ENCODE data around the gene SPACA6. TPM values are rescaled to one million over a fixed set of nuclear protein-coding genes. Genes with fewer than 3 reads are reported as not detected.

SPACA6 gene
- total and polyA plus RNA-seq, 9 of the 15 experiments (the other 6 are each of a cell fraction or from before 2014, with no cell fraction given) = 1.3 to 17.3 (median 6.2) TPM

DNA sequence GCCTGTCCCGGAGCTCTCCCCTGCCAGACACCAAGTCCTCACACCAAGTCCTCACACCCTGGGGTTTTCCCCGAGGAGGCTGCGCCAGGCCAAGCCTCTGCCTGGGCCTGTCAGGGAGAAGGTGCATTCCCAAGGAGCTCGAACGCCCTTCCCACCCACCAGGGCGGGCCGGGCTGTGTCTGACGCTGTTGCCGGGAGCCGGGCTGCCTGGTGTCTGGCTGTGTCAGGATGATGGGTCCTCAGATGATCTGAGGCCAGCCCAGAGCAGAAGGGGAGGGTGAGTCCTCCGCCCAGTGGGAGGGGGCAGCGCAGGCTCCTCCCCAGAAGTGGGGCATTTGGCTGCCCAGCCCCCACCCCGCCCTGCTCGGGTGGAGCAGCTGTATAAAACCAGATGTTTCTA lies 32.9 kb downstream of the SPACA6 start (continued):
- TF ChIP-seq ZNF124 (CRISPR knock-in tag; IDR thresholded peaks at IDR 0.05) (no peak), CHD1 (IDR thresholded peaks at IDR 0.05; ENCODE audit: low read length) (no peak), ZFP36 (IDR thresholded peaks at IDR 0.05; ENCODE audit: low read depth, low read length, partially characterized antibody) (no peak), TCF7L2 (IDR thresholded peaks at IDR 0.05; ENCODE audit: low read depth, low read length) (no peak), KDM5B (IDR thresholded peaks at IDR 0.05; ENCODE audit: insufficient replicate concordance, low read depth, low read length) (no peak), KAT2B (IDR thresholded peaks at IDR 0.05; ENCODE audit: low read depth, low read length) (no peak), RB1 (IDR thresholded peaks at IDR 0.05; ENCODE audit: low read depth) (0 out of 2 replicates have a peak, but pooled peaks have one; percentile 20), CHD4 (IDR thresholded peaks at IDR 0.05; ENCODE audit: insufficient read depth, insufficient replicate concordance, low read depth, low read length, poor library complexity, severe bottlenecking) (no peak), ASH1L (IDR thresholded peaks at IDR 0.05; ENCODE audit: borderline replicate concordance, low read depth, partially characterized antibody) (no peak), RFX1 (IDR thresholded peaks at IDR 0.05) (peak; percentile 66), ETV5 (CRISPR knock-in tag; IDR thresholded peaks at IDR 0.05; ENCODE audit: low read depth) (no peak), NFIC (IDR thresholded peaks at IDR 0.05) (no peak), XRCC3 (IDR thresholded peaks at IDR 0.05) (no peak), NCOA4 (IDR thresholded peaks at IDR 0.05; ENCODE audit: partially characterized antibody) (no peak), TFAM (CRISPR knock-in tag; conservative IDR thresholded peaks at IDR 0.05) (no peak)
- TF ChIP-seq, protein P1, sequence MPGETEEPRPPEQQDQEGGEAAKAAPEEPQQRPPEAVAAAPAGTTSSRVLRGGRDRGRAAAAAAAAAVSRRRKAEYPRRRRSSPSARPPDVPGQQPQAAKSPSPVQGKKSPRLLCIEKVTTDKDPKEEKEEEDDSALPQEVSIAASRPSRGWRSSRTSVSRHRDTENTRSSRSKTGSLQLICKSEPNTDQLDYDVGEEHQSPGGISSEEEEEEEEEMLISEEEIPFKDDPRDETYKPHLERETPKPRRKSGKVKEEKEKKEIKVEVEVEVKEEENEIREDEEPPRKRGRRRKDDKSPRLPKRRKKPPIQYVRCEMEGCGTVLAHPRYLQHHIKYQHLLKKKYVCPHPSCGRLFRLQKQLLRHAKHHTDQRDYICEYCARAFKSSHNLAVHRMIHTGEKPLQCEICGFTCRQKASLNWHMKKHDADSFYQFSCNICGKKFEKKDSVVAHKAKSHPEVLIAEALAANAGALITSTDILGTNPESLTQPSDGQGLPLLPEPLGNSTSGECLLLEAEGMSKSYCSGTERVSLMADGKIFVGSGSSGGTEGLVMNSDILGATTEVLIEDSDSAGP (CRISPR knock-in tag; IDR thresholded peaks at IDR 0.05) = no peak
- TF ChIP-seq, protein P2, sequence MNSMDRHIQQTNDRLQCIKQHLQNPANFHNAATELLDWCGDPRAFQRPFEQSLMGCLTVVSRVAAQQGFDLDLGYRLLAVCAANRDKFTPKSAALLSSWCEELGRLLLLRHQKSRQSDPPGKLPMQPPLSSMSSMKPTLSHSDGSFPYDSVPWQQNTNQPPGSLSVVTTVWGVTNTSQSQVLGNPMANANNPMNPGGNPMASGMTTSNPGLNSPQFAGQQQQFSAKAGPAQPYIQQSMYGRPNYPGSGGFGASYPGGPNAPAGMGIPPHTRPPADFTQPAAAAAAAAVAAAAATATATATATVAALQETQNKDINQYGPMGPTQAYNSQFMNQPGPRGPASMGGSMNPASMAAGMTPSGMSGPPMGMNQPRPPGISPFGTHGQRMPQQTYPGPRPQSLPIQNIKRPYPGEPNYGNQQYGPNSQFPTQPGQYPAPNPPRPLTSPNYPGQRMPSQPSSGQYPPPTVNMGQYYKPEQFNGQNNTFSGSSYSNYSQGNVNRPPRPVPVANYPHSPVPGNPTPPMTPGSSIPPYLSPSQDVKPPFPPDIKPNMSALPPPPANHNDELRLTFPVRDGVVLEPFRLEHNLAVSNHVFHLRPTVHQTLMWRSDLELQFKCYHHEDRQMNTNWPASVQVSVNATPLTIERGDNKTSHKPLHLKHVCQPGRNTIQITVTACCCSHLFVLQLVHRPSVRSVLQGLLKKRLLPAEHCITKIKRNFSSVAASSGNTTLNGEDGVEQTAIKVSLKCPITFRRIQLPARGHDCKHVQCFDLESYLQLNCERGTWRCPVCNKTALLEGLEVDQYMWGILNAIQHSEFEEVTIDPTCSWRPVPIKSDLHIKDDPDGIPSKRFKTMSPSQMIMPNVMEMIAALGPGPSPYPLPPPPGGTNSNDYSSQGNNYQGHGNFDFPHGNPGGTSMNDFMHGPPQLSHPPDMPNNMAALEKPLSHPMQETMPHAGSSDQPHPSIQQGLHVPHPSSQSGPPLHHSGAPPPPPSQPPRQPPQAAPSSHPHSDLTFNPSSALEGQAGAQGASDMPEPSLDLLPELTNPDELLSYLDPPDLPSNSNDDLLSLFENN (IDR thresholded peaks at IDR 0.05; ENCODE audit: low read depth in 2 of 2, low read length in 2 of 2) = no peak
- TF ChIP-seq, protein P3, sequence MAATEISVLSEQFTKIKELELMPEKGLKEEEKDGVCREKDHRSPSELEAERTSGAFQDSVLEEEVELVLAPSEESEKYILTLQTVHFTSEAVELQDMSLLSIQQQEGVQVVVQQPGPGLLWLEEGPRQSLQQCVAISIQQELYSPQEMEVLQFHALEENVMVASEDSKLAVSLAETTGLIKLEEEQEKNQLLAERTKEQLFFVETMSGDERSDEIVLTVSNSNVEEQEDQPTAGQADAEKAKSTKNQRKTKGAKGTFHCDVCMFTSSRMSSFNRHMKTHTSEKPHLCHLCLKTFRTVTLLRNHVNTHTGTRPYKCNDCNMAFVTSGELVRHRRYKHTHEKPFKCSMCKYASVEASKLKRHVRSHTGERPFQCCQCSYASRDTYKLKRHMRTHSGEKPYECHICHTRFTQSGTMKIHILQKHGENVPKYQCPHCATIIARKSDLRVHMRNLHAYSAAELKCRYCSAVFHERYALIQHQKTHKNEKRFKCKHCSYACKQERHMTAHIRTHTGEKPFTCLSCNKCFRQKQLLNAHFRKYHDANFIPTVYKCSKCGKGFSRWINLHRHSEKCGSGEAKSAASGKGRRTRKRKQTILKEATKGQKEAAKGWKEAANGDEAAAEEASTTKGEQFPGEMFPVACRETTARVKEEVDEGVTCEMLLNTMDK (IDR thresholded peaks at IDR 0.05; ENCODE audit: borderline replicate concordance, insufficient read depth, low read depth, low read length, poor library complexity, severe bottlenecking) = no peak
- TF ChIP-seq, protein P4, sequence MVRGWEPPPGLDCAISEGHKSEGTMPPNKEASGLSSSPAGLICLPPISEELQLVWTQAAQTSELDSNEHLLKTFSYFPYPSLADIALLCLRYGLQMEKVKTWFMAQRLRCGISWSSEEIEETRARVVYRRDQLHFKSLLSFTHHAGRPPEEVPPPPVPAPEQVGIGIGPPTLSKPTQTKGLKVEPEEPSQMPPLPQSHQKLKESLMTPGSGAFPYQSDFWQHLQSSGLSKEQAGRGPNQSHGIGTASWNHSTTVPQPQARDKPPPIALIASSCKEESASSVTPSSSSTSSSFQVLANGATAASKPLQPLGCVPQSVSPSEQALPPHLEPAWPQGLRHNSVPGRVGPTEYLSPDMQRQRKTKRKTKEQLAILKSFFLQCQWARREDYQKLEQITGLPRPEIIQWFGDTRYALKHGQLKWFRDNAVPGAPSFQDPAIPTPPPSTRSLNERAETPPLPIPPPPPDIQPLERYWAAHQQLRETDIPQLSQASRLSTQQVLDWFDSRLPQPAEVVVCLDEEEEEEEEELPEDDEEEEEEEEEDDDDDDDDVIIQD (CRISPR knock-in tag; IDR thresholded peaks at IDR 0.05) = no peak
